ENCODE measurements around the gene VAT1. TPM values are rescaled to one million over a fixed set of nuclear protein-coding genes. Genes with fewer than 3 reads are reported as not detected.

The VAT1 gene
- total and polyA plus RNA-seq, 2 of the 13 experiments (the other 11 are each of a cell fraction or from before 2014, with no cell fraction given) = 143 to 205 TPM

DNA sequence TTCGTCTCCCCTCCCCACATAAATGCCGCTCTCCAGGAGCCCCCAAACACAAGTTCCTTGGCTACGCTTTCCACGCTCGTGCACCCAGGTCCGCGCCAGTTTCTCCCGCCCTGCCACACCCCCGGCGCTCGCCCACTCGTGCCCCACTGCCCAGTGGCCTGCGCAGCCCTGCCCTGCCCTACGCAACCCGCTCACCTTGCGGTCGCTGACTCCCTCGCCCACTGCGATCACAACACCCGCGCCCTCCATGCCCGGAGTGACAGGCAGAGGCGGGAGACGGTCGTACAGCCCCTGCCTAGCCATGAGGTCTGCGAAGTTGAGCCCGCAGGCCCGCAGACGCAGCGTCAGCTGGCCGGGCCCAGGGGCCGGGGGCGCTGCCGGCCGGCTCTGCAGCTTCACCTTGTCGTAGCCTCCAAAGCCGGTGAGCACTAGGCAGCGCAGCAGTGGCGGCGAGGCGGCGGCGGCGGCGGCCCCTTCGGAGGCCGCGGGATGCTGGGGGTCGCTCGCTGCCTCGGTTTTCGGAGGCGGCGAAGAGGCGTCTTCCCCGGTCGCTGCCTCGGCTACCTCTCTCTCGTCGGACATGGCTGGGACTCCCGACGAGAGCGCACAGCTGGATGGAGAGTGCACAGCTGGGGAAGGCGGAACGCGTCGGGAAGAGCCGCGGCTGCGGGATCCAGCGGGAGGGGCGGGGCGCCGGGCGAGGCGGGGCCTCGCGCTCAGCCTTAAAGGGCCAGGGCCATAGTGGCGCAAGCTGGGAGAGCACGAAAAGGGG, at the start of gene VAT1 (continued):
- TF ChIP-seq RFX1 (IDR thresholded peaks at IDR 0.05) (no peak), ZNF772 (CRISPR knock-in tag; IDR thresholded peaks at IDR 0.05) (peak; percentile 36; the same call in 1 of the 2 replicates), ZFP37 (CRISPR knock-in tag; IDR thresholded peaks at IDR 0.05; ENCODE audit: borderline replicate concordance) (0 out of 2 replicates have a peak, but pooled peaks have one; percentile 9), ZNF747 (CRISPR knock-in tag; IDR thresholded peaks at IDR 0.05; ENCODE audit: borderline replicate concordance) (peak; percentile 80; the same call in 1 of the 2 replicates), ZNF224 (CRISPR knock-in tag; IDR thresholded peaks at IDR 0.05) (peak; percentile 85; the same call in 1 of the 2 replicates), HNRNPL (IDR thresholded peaks at IDR 0.05; ENCODE audit: low read depth, low read length) (no peak)

GRCh38 chr17:43070872-43071271, 48.7 kb upstream of the VAT1 start:
- Histone ChIP-seq H3K9me3 (ENCODE audit: low read length) (no peaks in the 10 kb centered on the region), H3K79me2 (ENCODE audit: insufficient read depth, low read length) (no peaks in the 10 kb centered on the region), H2AFZ (ENCODE audit: low read length) (no peak overlapping the region), H3K36me3 (replicated peaks in 1 of 2; ENCODE audit: control insufficient read depth in 1 of 2, insufficient read depth in 2 of 2, low read length in 2 of 2) (peaks cover 0 to 18% of the 10 kb centered on the region in 2 experiments; a peak in 2 of 5 replicates), H3K27ac (ENCODE audit: extremely low read length, insufficient read depth, low read length) (no peak overlapping the region), H3K27me3 (ENCODE audit: control insufficient read depth in 1 of 2, insufficient read depth in 2 of 2, low read length in 2 of 2) (no peaks in the 10 kb centered on the region), H4K20me1 (ENCODE audit: insufficient read depth, low read length) (no peaks in the 10 kb centered on the region), H3K4me2 (ENCODE audit: low read depth, low read length) (no peak overlapping the region), H3K4me1 (ENCODE audit: insufficient read depth, low read length) (peaks cover 22% of the 10 kb centered on the region), H3K9ac (ENCODE audit: insufficient read depth, low read depth, low read length) (no peak overlapping the region), H3K4me3 (replicated peaks in 1 of 3; ENCODE audit: insufficient read depth in 1 of 3, low read depth in 2 of 3, low read length in 3 of 3) (no peak overlapping the region)
- WGBS (ENCODE audit: low lambda C conversion rate) = 91% methylated on average over 1 of the region's 1 CpG
- FAIRE-seq (no peak), ATAC-seq (no peak), DNase-seq (ENCODE audit: low spot score) (no peak)
- intact Hi-C loops (cut with micrococcal nuclease; ENCODE audit: unreplicated experiment) = no loop called here
- ChIA-PET CTCF (ENCODE audit: low intra/inter-chr PET ratio, low total read pairs) (no interaction called here), POLR2A (interaction anchor here (1.6 kb wide), 1 partner anchor 46 kb away, joined by 4 read pairs; the partner anchor contains the start of gene RND2)
- in situ Hi-C loops (cut with HindIII; ENCODE audit: extremely low pct_ligation_motif_present, low pct_unique_long_range_greater_than_20kb) = no loop called here
- BruUV-seq (replicated peaks) = no TSS peak
- TF ChIP-seq, protein P1, sequence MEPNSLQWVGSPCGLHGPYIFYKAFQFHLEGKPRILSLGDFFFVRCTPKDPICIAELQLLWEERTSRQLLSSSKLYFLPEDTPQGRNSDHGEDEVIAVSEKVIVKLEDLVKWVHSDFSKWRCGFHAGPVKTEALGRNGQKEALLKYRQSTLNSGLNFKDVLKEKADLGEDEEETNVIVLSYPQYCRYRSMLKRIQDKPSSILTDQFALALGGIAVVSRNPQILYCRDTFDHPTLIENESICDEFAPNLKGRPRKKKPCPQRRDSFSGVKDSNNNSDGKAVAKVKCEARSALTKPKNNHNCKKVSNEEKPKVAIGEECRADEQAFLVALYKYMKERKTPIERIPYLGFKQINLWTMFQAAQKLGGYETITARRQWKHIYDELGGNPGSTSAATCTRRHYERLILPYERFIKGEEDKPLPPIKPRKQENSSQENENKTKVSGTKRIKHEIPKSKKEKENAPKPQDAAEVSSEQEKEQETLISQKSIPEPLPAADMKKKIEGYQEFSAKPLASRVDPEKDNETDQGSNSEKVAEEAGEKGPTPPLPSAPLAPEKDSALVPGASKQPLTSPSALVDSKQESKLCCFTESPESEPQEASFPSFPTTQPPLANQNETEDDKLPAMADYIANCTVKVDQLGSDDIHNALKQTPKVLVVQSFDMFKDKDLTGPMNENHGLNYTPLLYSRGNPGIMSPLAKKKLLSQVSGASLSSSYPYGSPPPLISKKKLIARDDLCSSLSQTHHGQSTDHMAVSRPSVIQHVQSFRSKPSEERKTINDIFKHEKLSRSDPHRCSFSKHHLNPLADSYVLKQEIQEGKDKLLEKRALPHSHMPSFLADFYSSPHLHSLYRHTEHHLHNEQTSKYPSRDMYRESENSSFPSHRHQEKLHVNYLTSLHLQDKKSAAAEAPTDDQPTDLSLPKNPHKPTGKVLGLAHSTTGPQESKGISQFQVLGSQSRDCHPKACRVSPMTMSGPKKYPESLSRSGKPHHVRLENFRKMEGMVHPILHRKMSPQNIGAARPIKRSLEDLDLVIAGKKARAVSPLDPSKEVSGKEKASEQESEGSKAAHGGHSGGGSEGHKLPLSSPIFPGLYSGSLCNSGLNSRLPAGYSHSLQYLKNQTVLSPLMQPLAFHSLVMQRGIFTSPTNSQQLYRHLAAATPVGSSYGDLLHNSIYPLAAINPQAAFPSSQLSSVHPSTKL (CRISPR knock-in tag; IDR thresholded peaks at IDR 0.05) = no peak
- TF ChIP-seq THAP9 (CRISPR knock-in tag; IDR thresholded peaks at IDR 0.05; ENCODE audit: borderline replicate concordance) = no peak
